Suprapubic skin (tissue), 4 donors: ENCODE results near the gene C1GALT1.

Experiments
- CTCF ChIP-seq, 2 donors: fragments of 200-600 bp in 1 of 2; fragments of 450-650 bp in 1 of 2; sonication (generic) in 1 of 2; IDR thresholded peaks; one replicate each; pipeline ENCODE4 v1.5.1; 2016 to 2019; ENCODE audit warnings: antibody characterized with exemption in 2 of 2, mild to moderate bottlenecking in 1 of 2, moderate library complexity in 1 of 2
- EP300 ChIP-seq: sonication (generic); formaldehyde crosslinking; IDR thresholded peaks from one replicate; pipeline ENCODE4 v1.6.1; 2017; ENCODE audit warnings: antibody characterized with exemption
- POLR2A ChIP-seq, 2 donors: fragments of 450-650 bp; IDR thresholded peaks; one replicate each; pipeline ENCODE4 v1.6.1; 2017; ENCODE audit warnings: antibody characterized with exemption in 2 of 2, mild to moderate bottlenecking in 2 of 2, moderate library complexity in 2 of 2
- POLR2AphosphoS5 ChIP-seq, 3 donors: sonication (generic); formaldehyde crosslinking; IDR thresholded peaks; one replicate each; pipeline ENCODE4 v1.6.1; 2017; ENCODE audit warnings: antibody characterized with exemption in 3 of 3

GRCh38 chr7:7274782-7275181 is 92.4 kb downstream of the C1GALT1 start:
- TF ChIP-seq CTCF (IDR thresholded peaks at IDR 0.05) (no peak), POLR2A (IDR thresholded peaks at IDR 0.05) (no peak), POLR2AphosphoS5 (IDR thresholded peaks at IDR 0.05) (no peak), EP300 (no peak)
